Measurements from ENCODE around the gene PTPRT.

Gene PTPRT

GRCh38 chr20:42837456-42837855 lies 352.2 kb downstream of the PTPRT start:
- WGBS, 2 experiments: 92 to 95% methylated on average over 3 of the region's 3 CpGs
- no peaks in the 10 kb centered on the region for H3K9me3 ChIP-seq (ENCODE audit: control insufficient read depth, low read length)

GRCh38 chr20:42836339-42836738 lies 353.4 kb downstream of the PTPRT start:
- H3K27me3 ChIP-seq (ENCODE audit: control insufficient read depth, insufficient read depth, low read length, poor library complexity, severe bottlenecking): no peaks in the 10 kb centered on the region
- no peaks in the 10 kb centered on the region for H3K36me3 ChIP-seq (ENCODE audit: control insufficient read depth, insufficient read depth, low read length)
- no peaks in the 10 kb centered on the region for H3K4me1 ChIP-seq (ENCODE audit: control insufficient read depth, insufficient read depth, low read length)
- H3K9me3 ChIP-seq (ENCODE audit: control insufficient read depth, low read length): no peaks in the 10 kb centered on the region
- H3K4me3 ChIP-seq (ENCODE audit: insufficient read depth, low read depth, low read length): no peak overlapping the region
- no peak overlapping the region for H3K27ac ChIP-seq (ENCODE audit: insufficient read depth, low read depth, low read length, poor library complexity, severe bottlenecking)
- WGBS, 2 experiments: 76 to 79% methylated on average over 5 of the region's 5 CpGs

More at GRCh38 chr20:42837456-42837855, 352.2 kb downstream of the PTPRT start:
- Histone ChIP-seq H3K27ac (ENCODE audit: insufficient read depth, low read depth, low read length, poor library complexity, severe bottlenecking) (no peak overlapping the region), H3K4me3 (ENCODE audit: insufficient read depth, low read depth, low read length) (no peak overlapping the region), H3K36me3 (ENCODE audit: control insufficient read depth, insufficient read depth, low read length) (no peaks in the 10 kb centered on the region), H3K27me3 (ENCODE audit: control insufficient read depth, insufficient read depth, low read length, poor library complexity, severe bottlenecking) (no peaks in the 10 kb centered on the region), H3K4me1 (ENCODE audit: control insufficient read depth, insufficient read depth, low read length) (no peaks in the 10 kb centered on the region)

- no peak overlapping the region for H3K4me3 ChIP-seq (ENCODE audit: insufficient read depth, low read depth, low read length)
- H3K9me3 ChIP-seq (ENCODE audit: control insufficient read depth, low read length): no peaks in the 10 kb centered on the region
- no peaks in the 10 kb centered on the region for H3K36me3 ChIP-seq (ENCODE audit: control insufficient read depth, insufficient read depth, low read length)
- peaks cover under 1% of the 10 kb centered on the region for H3K27me3 ChIP-seq (ENCODE audit: control insufficient read depth, insufficient read depth, low read length, poor library complexity, severe bottlenecking)
- 89 to 92% methylated on average over 6 of the region's 6 CpGs for WGBS, 2 experiments
- no peaks in the 10 kb centered on the region for H3K4me1 ChIP-seq (ENCODE audit: control insufficient read depth, insufficient read depth, low read length)
- no peak overlapping the region for H3K27ac ChIP-seq (ENCODE audit: insufficient read depth, low read depth, low read length, poor library complexity, severe bottlenecking)
Observed at GRCh38 chr20:42807876-42808275, 381.8 kb downstream of the PTPRT start.

GRCh38 chr20:42795111-42795695 lies 394.5 kb downstream of the PTPRT start:
- H3K27me3 ChIP-seq (ENCODE audit: control insufficient read depth, insufficient read depth, low read length, poor library complexity, severe bottlenecking): no peaks in the 10 kb centered on the region
- no peak overlapping the region for H3K4me3 ChIP-seq (ENCODE audit: insufficient read depth, low read depth, low read length)
- no peak overlapping the region for H3K27ac ChIP-seq (ENCODE audit: insufficient read depth, low read depth, low read length, poor library complexity, severe bottlenecking)
- no peaks in the 10 kb centered on the region for H3K4me1 ChIP-seq (ENCODE audit: control insufficient read depth, insufficient read depth, low read length)
- H3K36me3 ChIP-seq (ENCODE audit: control insufficient read depth, insufficient read depth, low read length): no peaks in the 10 kb centered on the region
- WGBS, 2 experiments: 93 to 94% methylated on average over 11 of the region's 11 CpGs
- H3K9me3 ChIP-seq (ENCODE audit: control insufficient read depth, low read length): no peaks in the 10 kb centered on the region

GRCh38 chr20:42792052-42792451 lies 397.7 kb downstream of the PTPRT start:
- no peaks in the 10 kb centered on the region for H3K27me3 ChIP-seq (ENCODE audit: control insufficient read depth, insufficient read depth, low read length, poor library complexity, severe bottlenecking)
- 86 to 100% methylated on average over 1 of the region's 1 CpG for WGBS, 2 experiments
- no peaks in the 10 kb centered on the region for H3K9me3 ChIP-seq (ENCODE audit: control insufficient read depth, low read length)
- no peaks in the 10 kb centered on the region for H3K36me3 ChIP-seq (ENCODE audit: control insufficient read depth, insufficient read depth, low read length)
- H3K4me3 ChIP-seq (ENCODE audit: insufficient read depth, low read depth, low read length): no peak overlapping the region
- no peak overlapping the region for H3K27ac ChIP-seq (ENCODE audit: insufficient read depth, low read depth, low read length, poor library complexity, severe bottlenecking)
- no peaks in the 10 kb centered on the region for H3K4me1 ChIP-seq (ENCODE audit: control insufficient read depth, insufficient read depth, low read length)

GRCh38 chr20:42790111-42790510 lies 399.6 kb downstream of the PTPRT start:
- Histone ChIP-seq H3K4me3 (ENCODE audit: insufficient read depth, low read depth, low read length) (no peak overlapping the region), H3K27ac (ENCODE audit: insufficient read depth, low read depth, low read length, poor library complexity, severe bottlenecking) (no peak overlapping the region), H3K27me3 (ENCODE audit: control insufficient read depth, insufficient read depth, low read length, poor library complexity, severe bottlenecking) (no peaks in the 10 kb centered on the region), H3K4me1 (ENCODE audit: control insufficient read depth, insufficient read depth, low read length) (no peaks in the 10 kb centered on the region), H3K9me3 (ENCODE audit: control insufficient read depth, low read length) (no peaks in the 10 kb centered on the region), H3K36me3 (ENCODE audit: control insufficient read depth, insufficient read depth, low read length) (no peaks in the 10 kb centered on the region)
- 98 to 100% methylated on average over 2 of the region's 2 CpGs for WGBS, 2 experiments

- Histone ChIP-seq H3K9me3 (ENCODE audit: control insufficient read depth, low read length) (no peaks in the 10 kb centered on the region), H3K36me3 (ENCODE audit: control insufficient read depth, insufficient read depth, low read length) (no peaks in the 10 kb centered on the region), H3K4me1 (ENCODE audit: control insufficient read depth, insufficient read depth, low read length) (no peaks in the 10 kb centered on the region), H3K4me3 (ENCODE audit: insufficient read depth, low read depth, low read length) (no peak overlapping the region), H3K27ac (ENCODE audit: insufficient read depth, low read depth, low read length, poor library complexity, severe bottlenecking) (no peak overlapping the region), H3K27me3 (ENCODE audit: control insufficient read depth, insufficient read depth, low read length, poor library complexity, severe bottlenecking) (no peaks in the 10 kb centered on the region)
- WGBS, 2 experiments: 91 to 96% methylated on average over 5 of the region's 5 CpGs
Observed at GRCh38 chr20:42788707-42789106, 401.0 kb downstream of the PTPRT start.

GRCh38 chr20:42785041-42785440 lies 404.7 kb downstream of the PTPRT start:
- Histone ChIP-seq H3K27me3 (ENCODE audit: control insufficient read depth, insufficient read depth, low read length, poor library complexity, severe bottlenecking) (no peaks in the 10 kb centered on the region), H3K4me1 (ENCODE audit: control insufficient read depth, insufficient read depth, low read length) (no peaks in the 10 kb centered on the region), H3K27ac (ENCODE audit: insufficient read depth, low read depth, low read length, poor library complexity, severe bottlenecking) (no peak overlapping the region), H3K4me3 (ENCODE audit: insufficient read depth, low read depth, low read length) (no peak overlapping the region), H3K9me3 (ENCODE audit: control insufficient read depth, low read length) (no peaks in the 10 kb centered on the region), H3K36me3 (ENCODE audit: control insufficient read depth, insufficient read depth, low read length) (no peaks in the 10 kb centered on the region)
- 68 to 93% methylated on average over 3 to 4 of the region's 4 CpGs for WGBS, 2 experiments

- WGBS, 2 experiments: 89 to 91% methylated on average over 1 of the region's 1 CpG
- H3K9me3 ChIP-seq (ENCODE audit: control insufficient read depth, low read length): no peaks in the 10 kb centered on the region
Observed at GRCh38 chr20:42779216-42779615, 410.5 kb downstream of the PTPRT start.

GRCh38 chr20:42775866-42776265 lies 413.8 kb downstream of the PTPRT start:
- Histone ChIP-seq H3K36me3 (ENCODE audit: control insufficient read depth, insufficient read depth, low read length) (no peaks in the 10 kb centered on the region), H3K9me3 (ENCODE audit: control insufficient read depth, low read length) (no peaks in the 10 kb centered on the region), H3K27me3 (ENCODE audit: control insufficient read depth, insufficient read depth, low read length, poor library complexity, severe bottlenecking) (no peaks in the 10 kb centered on the region), H3K27ac (ENCODE audit: insufficient read depth, low read depth, low read length, poor library complexity, severe bottlenecking) (no peak overlapping the region), H3K4me1 (ENCODE audit: control insufficient read depth, insufficient read depth, low read length) (no peaks in the 10 kb centered on the region), H3K4me3 (ENCODE audit: insufficient read depth, low read depth, low read length) (no peak overlapping the region)
- 88 to 97% methylated on average over 2 to 3 of the region's 3 CpGs for WGBS, 2 experiments

More at GRCh38 chr20:42779216-42779615, 410.5 kb downstream of the PTPRT start:
- Histone ChIP-seq H3K27ac (ENCODE audit: insufficient read depth, low read depth, low read length, poor library complexity, severe bottlenecking) (no peak overlapping the region), H3K27me3 (ENCODE audit: control insufficient read depth, insufficient read depth, low read length, poor library complexity, severe bottlenecking) (no peaks in the 10 kb centered on the region), H3K4me1 (ENCODE audit: control insufficient read depth, insufficient read depth, low read length) (no peaks in the 10 kb centered on the region), H3K36me3 (ENCODE audit: control insufficient read depth, insufficient read depth, low read length) (no peaks in the 10 kb centered on the region), H3K4me3 (ENCODE audit: insufficient read depth, low read depth, low read length) (no peak overlapping the region)

GRCh38 chr20:42775037-42775436 lies 414.7 kb downstream of the PTPRT start:
- no peak overlapping the region for H3K27ac ChIP-seq (ENCODE audit: insufficient read depth, low read depth, low read length, poor library complexity, severe bottlenecking)
- H3K9me3 ChIP-seq (ENCODE audit: control insufficient read depth, low read length): no peaks in the 10 kb centered on the region
- no peak overlapping the region for H3K4me3 ChIP-seq (ENCODE audit: insufficient read depth, low read depth, low read length)
- WGBS, 2 experiments: 81 to 91% methylated on average over 7 of the region's 7 CpGs
- H3K4me1 ChIP-seq (ENCODE audit: control insufficient read depth, insufficient read depth, low read length): no peaks in the 10 kb centered on the region
- H3K36me3 ChIP-seq (ENCODE audit: control insufficient read depth, insufficient read depth, low read length): no peaks in the 10 kb centered on the region
- no peaks in the 10 kb centered on the region for H3K27me3 ChIP-seq (ENCODE audit: control insufficient read depth, insufficient read depth, low read length, poor library complexity, severe bottlenecking)
